Endometrial microvascular endothelial cells (primary cell): Measurements from ENCODE around the gene GLI1. TPM values are rescaled to one million over a fixed set of nuclear protein-coding genes. Genes with fewer than 3 reads are reported as not detected.
"Not testable (repeated sequence)": the region's sequence is repeated elsewhere in the genome, so short reads cannot be mapped to it uniquely, and the experiment has no call there.

ENCODE experiments used
- in situ Hi-C: cut with HindIII; loops from 2 replicates; pipeline ENCODE4 v1.10.0; 2017; ENCODE audit warnings: low sequenced_read_pairs, low pct_unique_long_range_greater_than_20kb; ENCODE audit errors: inconsistent ontology term
- total RNA-seq: library from RNA; depleted of rRNA; stranded (reverse); fragments of >200 nt; gene quantifications from one replicate; pipeline ENCODE4 v1.2.3, GENCODE V29; 2015; ENCODE audit errors: inconsistent ontology term

GLI1 gene
- total RNA-seq, 1 donor from 2014 or later: not detected

DNA sequence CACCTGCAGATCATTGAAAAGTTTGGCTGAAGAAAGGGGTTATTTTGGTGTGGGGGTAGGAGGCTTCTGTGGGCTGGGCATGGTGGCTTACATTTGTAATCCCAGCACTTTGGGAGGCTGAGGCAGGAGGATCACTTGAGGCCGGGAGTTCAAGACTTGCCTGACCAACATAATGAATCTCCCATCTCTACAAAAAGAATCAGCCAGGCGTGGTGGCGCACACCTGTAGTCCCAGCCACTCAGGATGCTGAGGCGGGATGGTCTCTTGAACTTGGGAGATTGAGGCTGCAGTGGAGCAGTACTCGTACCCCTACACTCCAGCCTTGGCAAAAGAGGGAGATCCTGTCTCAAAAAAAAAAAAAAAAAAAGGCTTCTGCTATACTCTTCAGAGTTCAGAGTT lies 53.7 kb downstream of the GLI1 start:
- in situ Hi-C loops: no loop called here

DNA sequence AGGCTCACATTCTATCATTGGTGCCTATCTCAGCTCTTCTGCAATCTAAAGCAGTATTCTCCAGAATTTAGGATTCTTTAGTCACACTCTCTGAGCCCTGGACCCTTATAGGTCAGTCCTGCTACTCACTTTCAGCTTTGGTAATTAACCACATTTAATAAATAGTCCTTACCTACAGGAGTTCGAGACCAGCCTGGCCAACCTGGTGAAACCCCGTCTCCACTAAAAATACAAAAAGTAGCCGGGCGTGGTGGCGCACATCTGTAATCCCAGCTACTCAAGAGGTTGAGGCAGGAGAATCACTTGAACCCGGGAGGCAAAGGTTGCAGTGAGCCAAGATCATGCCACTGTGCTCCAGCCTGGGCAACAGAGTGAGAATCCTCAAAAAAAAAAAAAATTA lies 54.1 kb downstream of the GLI1 start:
- in situ Hi-C loops: not testable (repeated sequence)

DNA sequence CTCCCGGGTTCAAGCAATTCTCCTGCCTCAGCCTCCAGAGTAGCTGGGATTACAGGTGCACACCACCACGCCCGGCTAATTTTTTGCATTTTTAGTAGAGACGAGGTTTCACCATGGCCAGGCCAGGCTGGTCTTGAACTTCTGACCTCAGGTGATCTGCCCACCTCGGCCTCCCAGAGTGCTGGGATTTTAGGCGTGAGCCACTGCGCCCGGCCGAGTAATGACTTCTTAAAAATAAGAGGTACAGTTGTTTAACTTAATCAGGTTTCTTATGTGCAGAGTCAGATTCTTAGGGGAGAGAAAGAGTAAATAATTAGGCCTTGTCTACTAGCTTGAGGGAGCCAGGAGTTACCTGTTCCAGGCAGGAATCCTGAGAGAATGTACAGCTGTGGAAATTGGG lies 54.7 kb downstream of the GLI1 start:
- in situ Hi-C loops: not testable (repeated sequence)

DNA sequence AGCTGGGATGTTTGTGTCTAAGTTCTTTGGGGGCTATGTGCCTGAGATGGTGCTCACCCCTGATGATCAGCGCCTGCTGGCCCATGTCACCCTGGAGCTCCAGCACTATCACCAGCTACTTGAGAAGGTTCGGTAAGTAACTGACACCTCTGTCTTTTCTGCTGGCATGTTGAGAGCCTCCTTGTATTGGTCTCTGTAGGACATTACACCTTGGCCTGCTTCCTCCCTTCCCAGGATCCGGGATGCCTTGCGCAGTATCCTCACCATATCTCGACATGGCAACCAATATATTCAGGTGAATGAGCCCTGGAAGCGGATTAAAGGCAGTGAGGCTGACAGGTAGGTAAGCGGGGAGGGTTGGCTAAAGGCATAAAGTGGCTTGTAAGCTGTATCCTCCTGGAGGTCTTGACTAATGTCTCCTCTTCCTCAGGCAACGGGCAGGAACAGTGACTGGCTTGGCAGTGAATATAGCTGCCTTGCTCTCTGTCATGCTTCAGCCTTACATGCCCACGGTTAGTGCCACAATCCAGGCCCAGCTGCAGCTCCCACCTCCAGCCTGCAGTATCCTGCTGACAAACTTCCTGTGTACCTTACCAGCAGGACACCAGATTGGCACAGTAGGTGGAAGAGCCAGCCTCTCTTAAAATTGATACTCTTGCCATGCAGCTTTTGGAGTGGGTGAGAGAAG lies 55.3 kb downstream of the GLI1 start:
- in situ Hi-C loops: no loop called here

DNA sequence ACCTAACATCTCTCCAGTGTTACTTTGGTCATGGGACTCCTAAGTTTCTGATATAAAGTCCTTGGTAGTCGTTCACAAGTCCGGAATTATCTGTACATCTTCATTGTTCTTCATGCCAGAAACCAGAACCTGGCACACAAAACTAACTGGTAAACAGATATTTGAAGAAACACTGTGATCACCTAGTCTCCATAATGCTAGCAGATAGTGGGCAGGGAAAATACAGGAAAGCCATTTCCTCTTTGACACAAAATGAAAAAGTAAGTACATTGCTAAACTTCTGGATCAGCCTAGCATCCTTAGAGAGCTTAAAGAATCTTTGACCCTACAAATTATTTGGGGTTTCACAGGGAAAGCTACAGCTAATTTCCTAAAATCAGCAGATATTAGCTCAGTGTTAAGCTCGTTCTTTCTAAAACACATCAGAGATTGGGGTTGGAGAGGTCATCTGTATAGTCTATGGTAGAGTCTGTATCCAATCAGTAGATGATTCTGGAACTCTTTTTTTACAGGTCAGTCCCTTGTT lies 55.9 kb downstream of the GLI1 start:
- in situ Hi-C loops: no loop called here

DNA sequence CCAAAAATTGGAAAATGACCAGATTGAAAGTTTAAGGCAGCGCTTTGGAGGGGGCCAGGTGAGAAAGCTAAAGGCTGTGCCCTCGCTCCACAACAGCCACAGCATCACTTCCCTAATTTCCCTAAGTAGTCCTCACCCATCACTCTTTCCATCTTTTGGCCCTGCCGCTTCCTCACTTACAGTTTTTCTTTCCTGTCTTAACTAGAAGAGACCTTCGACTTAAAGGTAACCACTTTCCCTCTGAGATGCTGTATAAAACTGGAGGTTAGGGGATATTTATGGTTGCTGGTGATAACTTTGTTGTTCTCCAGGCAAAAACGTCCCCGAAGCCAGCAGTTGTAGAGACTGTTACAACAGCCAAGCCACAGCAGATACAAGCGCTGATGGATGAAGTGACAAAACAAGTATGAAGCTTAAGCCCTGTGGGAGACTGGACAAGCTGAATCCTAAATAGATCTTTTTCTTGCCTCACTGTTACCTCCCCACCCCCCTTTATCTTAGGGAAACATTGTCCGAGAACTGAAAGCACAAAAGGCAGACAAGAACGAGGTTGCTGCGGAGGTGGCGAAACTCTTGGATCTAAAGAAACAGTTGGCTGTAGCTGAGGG lies 56.5 kb downstream of the GLI1 start:
- in situ Hi-C loops: no loop called here

DNA sequence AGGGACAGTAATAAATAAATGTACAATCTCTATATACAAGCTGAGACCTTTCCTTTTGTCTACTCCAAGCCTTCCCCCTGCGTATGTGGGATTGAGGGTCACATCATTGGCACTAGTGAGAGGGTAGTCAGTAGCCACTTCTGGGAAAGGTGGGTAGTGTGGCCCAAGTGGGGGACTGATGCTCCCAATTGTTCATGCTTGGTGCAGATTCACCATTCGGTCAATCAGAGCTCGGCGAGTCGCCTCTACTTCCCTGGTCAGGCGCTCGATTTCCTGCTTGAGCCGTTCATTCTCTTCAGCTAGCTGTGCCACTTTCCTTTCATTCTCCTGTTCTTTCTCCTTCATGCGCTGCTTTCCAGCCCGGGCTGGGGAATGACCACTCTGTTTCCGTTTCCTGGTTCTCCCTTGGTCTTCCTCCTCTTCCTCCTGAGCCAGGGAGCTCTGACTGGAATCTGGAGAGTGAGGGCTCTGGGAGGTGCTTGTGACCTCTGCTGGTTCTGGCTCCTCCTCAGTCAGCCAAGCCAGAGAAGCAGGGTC lies 57.1 kb downstream of the GLI1 start:
- in situ Hi-C loops: no loop called here

DNA sequence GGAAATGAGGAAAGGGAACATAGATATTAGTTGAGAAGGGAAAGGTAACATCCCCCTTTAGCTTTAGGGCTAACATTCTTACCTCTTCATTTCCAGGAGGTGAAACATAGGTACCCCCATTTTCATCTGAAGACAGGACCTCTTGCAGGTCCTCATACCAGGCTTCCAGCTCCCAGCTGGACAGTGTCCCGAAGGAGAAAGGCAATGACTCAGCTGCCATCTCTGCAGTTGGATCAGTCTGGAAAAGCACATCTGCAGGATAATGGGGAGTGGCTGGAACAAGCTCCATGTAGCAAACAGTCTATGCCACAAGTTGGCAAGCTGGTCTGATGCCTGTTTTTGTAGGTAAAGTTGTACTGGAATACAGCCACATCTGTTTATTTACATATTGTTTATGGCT lies 57.6 kb downstream of the GLI1 start:
- in situ Hi-C loops: no loop called here

DNA sequence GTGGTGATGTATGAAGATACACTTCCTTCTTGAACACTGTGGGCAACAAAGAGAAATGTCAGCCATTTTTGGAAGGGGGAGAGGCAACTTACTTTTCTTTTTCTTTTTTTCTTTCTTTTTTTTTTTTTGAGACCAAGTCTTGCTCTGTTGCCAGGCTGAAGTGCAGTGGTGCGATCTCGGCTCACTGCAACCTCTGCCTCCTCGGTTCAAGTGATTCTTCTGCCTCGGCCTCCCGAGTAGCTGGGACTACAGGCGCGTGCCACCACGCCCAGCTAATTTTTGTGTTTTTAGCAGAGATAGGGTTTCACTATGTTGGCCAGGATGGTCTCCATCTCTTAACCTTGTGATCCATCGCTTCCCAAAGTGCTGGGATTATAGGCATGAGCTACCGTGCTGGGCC lies 58.1 kb downstream of the GLI1 start:
- in situ Hi-C loops: not testable (repeated sequence)

DNA sequence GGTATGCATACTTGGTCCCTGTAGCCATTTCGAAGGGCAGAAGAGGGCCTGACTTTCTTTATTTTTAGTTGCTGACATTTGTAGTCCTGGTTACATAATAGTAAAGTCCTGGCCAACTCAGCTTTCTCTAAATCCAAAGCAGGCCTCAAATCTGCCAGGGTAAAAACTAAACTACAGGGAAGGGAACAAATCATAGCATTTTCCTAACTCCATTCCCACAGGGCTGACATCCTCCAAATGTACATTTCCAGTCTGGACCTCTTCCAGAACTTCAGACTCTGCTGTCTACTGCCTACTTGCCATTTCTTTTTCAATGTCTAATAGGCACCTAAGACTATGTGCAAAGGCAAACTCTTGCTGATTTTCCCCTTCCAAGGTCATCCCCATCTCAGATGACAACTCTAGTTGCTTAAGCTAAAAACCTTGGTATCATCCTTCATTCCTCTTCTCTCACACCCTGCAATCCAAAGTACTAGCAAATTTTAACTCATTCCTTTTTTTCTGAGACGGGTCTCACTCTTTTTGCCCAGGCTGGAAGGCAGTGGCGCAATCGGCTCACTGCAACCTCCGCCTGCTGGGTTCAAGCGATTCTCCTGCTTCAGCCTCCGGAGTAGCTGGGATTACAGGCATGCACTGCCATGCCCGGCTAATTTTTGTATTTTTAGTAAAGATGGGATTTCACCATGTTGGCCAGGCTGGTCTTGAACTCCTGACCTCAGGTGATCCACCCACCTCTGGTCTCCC lies 58.8 kb downstream of the GLI1 start:
- in situ Hi-C loops: no loop called here

DNA sequence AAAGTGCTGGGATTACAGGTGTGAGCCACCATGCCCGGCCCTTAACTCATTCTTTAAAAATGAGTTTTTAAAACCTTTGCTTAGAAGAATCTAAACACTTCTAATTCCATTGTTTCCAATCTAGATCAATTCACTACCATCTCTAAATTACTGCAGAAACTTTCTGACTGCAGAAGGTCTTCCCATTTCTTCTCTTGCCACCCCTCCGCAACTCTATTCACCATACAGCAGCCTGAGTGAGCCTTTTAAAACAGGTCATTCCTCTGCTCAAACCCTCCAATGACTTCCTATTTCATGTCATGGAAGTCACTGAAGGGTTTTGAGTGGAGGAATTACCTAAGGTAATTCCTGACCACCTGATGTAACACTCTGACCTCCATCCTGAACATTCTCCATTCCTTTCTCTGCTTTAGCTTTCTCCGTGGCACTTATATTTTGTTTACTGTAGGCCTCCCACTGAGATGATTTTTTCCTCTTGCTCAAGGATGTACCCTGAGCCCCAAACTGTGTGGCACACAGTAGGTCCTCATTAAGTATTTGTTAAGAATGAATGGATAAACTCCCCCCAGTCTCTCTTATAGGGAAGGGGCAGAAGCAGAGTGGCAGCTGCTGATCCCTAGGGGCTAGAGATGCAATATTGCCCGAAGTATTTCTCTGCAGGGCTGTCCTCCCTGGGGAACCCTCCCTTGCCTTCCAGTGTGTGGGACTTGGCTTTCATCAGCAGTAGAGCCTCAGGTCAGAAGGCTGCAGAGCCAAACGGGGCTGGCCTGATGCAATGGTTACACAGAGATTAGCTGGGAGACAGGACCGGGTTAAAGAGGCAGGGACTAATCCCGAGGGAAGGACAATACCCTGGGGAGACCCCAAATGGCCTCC lies 59.6 kb downstream of the GLI1 start:
- in situ Hi-C loops: no loop called here

DNA sequence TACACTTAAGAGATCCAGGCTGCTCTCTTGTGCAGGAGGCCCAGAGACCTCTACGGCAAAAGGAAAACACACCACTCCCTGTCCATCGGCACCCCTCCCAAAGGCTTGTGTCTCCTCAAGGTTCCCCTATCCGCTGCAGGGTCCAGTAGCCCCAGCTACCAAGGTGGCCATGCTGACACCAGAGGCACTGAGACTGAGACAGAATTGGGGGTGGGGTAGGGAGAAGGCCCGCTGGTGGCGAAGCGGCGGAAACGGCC lies 60.1 kb downstream of the GLI1 start:
- in situ Hi-C loops: no loop called here

DNA sequence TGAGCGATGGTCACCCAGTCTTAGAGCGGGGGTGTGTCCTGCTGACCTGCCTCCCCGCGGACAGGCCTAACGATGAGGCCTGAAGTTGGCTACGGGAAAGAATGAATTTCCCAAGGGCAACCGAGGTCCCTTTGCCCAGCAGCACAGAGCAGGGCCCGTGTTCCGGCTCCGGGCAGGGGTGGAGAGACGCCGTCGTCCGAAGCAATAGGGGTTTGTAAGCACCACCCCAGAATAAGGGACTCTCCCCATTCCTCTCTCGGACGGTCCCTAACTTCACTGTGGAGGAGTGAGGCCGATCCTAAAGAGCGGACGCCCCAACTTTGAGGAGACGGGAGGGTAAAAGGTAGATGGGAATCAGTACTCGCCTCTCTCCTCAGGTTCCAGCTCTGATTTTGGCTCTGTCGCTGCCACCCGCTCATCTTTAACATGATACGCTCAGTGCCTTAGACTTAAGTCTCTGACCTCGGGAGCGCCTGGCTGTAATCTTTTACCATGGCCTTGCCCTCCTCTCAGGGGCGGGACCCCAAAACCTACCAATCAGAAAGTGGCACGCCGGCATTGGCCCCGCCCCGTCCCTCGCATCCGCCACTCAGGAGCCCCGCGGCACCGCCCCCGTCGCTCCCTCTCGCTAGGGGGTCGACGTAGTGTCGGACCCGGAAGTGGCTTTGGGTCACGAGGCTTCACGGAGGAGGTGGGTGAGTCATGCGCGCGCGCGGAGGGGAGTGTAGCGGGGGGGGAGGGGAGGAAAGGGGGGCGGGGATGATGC lies 60.7 kb downstream of the GLI1 start, which contains the start of gene DDIT3:
Gene DDIT3 (minus strand): TSS at position 462 of the 766 bp plus-strand sequence. CDS start 3,108 bp downstream, outside the sequence.
- in situ Hi-C loops: no loop called here

DNA sequence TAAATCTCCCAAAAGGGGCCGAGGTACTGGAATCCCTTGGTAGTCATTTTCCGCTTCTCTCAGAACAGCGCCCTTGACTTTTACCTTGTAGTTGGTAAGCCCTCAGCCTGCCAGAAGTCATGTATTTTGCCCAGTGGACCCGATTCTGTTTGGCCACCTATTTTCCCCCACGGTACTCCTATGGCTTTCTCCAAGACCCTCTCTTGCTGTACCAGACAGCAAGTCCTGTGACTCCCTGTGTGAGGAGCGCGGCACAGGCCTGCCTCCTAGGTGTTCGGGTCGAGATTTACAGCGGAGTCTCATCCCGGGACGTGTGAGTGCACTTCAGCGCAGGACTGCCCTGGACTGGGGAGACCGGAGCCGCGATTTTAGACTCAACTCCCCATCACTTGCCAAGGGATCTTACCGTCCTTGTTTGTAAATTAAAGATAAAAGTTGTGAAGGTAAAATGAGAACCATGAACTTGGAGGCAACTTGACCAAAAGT lies 62.0 kb downstream of the GLI1 start:
- in situ Hi-C loops: no loop called here
